Measurements from ENCODE around the gene PLK4.
"Not testable (repeated sequence)": the region's sequence is repeated elsewhere in the genome, so short reads cannot be mapped to it uniquely, and the experiment has no call there.

PLK4 gene

DNA sequence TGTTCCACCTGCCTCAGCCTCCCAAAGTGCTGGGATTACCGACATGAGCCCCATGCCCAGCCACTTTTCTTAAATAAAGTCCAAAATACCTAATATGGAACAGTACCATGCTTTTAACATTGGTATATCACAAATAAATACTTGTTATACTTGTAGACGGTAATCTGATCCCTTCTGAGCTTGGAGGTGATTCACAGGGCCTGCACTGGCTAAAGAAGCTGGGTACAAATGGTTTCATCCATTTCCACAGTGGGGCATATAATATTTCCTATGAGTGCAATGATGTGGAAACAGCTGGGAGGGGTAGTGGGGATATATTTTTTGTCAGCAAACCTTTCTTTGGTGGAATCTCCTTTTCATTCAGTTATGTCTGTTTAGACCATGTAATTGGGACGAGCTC lies 35.8 kb downstream of the PLK4 start:
- DNase-seq: no peak

DNA sequence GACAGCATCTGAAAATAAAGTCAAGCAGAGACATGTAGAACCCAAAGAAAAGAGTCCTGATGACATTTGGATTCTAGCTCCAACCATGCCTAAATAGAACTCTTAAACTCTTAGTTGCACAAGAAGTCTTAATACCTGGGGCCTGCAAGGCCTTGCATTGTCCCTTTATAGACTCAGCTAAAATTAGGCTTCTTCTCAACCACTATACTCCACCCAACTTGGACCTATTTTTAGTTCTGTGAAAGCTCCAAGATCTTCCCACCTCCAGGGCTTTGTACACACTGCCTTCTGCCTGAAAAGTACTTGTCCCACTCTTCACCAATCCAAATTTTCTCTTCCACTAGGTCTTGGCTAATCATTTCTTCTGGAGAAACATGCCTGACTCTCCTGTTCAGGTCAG lies 36.5 kb downstream of the PLK4 start:
- DNase-seq: no peak

GRCh38 chr4:127920521-127920920 lies 39.8 kb downstream of the PLK4 start:
- DNase-seq: no peak

DNA sequence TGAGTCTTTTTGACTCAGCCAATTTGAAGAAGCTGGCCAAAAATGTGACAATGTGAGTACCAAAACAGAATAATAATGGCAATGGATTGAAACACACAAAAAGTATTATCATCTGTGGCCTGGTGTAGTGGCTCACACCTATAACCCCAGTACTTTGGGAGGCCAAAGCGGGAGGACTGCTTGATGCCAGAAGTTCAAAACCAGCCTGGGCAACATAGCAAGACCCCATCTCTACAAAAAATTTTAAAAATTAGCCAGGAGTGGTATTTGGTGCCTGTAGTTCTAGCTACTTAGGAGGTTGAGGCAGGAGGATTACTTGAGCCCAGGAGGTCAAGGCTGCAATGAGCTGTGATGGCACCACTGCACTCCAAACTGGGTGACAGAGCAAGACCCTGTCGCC lies 41.5 kb downstream of the PLK4 start:
- no peak for DNase-seq

GRCh38 chr4:127925720-127926119 lies 45.0 kb downstream of the PLK4 start:
- DNase-seq: not testable (repeated sequence)

DNA sequence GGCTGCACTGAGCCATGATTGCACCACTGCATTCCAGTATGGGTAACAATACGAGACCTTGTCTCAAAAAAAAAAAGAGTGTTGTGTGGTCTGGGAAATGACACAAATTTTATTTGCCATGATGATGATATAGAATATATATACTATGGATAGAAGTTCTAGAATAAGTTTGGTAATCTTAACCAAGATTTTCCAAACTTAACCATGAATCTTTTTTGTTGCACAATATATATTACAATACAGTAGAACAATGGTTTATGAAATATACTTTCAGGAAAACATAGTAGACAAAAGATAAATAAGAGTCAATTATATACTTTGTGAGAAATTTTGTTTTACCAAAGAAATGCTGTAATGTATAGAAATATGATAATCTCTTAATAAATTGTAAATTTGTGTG lies 49.5 kb downstream of the PLK4 start:
- DNase-seq: no peak

GRCh38 chr4:127931836-127932235 lies 51.1 kb downstream of the PLK4 start:
- not testable (repeated sequence) for DNase-seq

DNA sequence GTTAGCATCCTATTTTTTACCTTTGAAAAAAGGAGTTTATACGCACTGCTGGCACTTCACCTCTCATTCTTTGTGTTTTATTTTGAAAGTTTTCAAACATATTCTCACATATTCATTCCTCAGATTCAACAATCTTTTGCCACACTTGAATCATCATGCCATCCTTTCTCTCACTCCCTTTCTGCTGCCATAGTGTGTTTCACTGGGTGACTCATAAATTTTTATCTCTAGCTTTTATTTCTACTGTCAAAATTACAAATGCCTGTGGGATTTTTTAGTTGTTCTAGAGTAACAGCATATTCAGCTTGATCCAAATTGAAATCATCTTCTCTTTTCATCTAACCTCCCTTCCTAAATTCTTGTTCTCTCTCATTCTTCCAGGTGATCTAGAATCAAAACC lies 56.3 kb downstream of the PLK4 start:
- DNase-seq: peak; percentile 18
